Measurements from ENCODE around the gene MNDA.

DNA sequence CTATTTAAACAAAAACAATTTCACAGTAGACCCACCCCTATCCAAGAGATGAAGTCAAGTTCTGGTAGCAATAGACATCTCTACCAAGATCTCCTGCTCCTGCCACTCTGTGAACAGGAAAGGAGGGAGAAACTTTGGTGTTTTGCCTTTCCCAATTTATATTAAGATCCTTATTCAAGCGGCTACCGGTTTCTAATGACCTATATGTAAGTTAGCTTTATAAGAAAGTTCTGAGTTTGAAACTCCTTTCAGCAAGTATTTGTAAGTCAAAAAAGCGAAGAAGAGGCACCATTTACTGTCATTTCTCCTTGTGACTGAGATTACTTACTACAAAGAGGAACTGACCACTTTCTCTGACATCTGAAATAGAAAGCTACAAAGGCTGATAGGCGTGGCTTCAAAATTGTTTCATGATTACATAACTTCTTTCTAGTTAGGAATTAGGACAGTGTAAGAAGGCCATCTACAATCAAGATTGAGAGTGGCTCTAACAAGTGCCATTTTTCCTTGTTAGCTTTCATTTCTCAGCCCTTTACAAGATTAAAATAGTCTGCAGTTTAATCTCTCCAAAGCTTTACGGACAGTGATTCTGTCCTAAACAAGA, at the start of gene MNDA:
- TF ChIP-seq, protein P1, sequence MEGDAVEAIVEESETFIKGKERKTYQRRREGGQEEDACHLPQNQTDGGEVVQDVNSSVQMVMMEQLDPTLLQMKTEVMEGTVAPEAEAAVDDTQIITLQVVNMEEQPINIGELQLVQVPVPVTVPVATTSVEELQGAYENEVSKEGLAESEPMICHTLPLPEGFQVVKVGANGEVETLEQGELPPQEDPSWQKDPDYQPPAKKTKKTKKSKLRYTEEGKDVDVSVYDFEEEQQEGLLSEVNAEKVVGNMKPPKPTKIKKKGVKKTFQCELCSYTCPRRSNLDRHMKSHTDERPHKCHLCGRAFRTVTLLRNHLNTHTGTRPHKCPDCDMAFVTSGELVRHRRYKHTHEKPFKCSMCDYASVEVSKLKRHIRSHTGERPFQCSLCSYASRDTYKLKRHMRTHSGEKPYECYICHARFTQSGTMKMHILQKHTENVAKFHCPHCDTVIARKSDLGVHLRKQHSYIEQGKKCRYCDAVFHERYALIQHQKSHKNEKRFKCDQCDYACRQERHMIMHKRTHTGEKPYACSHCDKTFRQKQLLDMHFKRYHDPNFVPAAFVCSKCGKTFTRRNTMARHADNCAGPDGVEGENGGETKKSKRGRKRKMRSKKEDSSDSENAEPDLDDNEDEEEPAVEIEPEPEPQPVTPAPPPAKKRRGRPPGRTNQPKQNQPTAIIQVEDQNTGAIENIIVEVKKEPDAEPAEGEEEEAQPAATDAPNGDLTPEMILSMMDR (IDR thresholded peaks at IDR 0.05; ENCODE audit: low read depth, low read length, poor library complexity, severe bottlenecking), result no peak
- TF ChIP-seq EZH2phosphoT487 (IDR thresholded peaks at IDR 0.05; ENCODE audit: borderline replicate concordance, low read length), result no peak

Data from DOHH2 (cell line).